K562 (cell line): Measurements from ENCODE around the gene OR6S1. TPM values are rescaled to one million over a fixed set of nuclear protein-coding genes. Genes with fewer than 3 reads are reported as not detected.

Experiments used
- BCOR ChIP-seq: fragments of 450-650 bp; IDR thresholded peaks from 2 replicates; pipeline ENCODE4 v1.6.1; 2016
- CBFA2T2 ChIP-seq: fragments of 450-650 bp; conservative IDR thresholded peaks from 2 replicates; pipeline ENCODE4 v1.6.1; 2017; ENCODE audit warnings: mild to moderate bottlenecking
- CHD1 ChIP-seq: fragments of 200-600 bp; sonication (generic); IDR thresholded peaks from one replicate; pipeline ENCODE4 v1.6.1; 2012; ENCODE audit warnings: mild to moderate bottlenecking, moderate library complexity, low read length, inconsistent platforms
- CREM ChIP-seq: IDR thresholded peaks from 2 replicates; pipeline ENCODE4 v1.6.1; 2014; ENCODE audit warnings: antibody characterized with exemption, low read depth
- ETV6 ChIP-seq, 3 experiments: fragments of 150-350 bp in 1 of 3; sonication (generic) in 1 of 3; formaldehyde crosslinking in 1 of 3; IDR thresholded peaks; 2 replicates each; pipeline versions ENCODE4 v1.6.1 to v1.8.0; 2014 to 2022; ENCODE audit warnings: borderline replicate concordance in 2 of 3, low read depth in 2 of 3, antibody characterized with exemption in 1 of 3, low read length in 1 of 3, mild to moderate bottlenecking in 1 of 3, missing genetic modification reagents in 1 of 3
- HNRNPLL ChIP-seq: fragments of 200-400 bp; formaldehyde crosslinking; IDR thresholded peaks from 2 replicates; pipeline ENCODE4 v1.6.1; 2017; ENCODE audit warnings: low read length, low read depth, mild to moderate bottlenecking; ENCODE audit not compliant: poor library complexity, severe bottlenecking
- KLF10 ChIP-seq: fragments of 250-450 bp; sonication (Bioruptor Pico); IDR thresholded peaks from 2 replicates; pipeline ENCODE4 v1.6.1; 2021; ENCODE audit warnings: matching md5 sums
- MTA1 ChIP-seq: fragments of 450-650 bp; IDR thresholded peaks from 2 replicates; pipeline ENCODE4 v1.6.1; 2017; ENCODE audit warnings: borderline replicate concordance
- NCOA1 ChIP-seq: fragments of 450-650 bp; IDR thresholded peaks from 2 replicates; pipeline ENCODE4 v1.6.1; 2016; ENCODE audit warnings: low read depth
- PRPF4 ChIP-seq: fragments of 200-400 bp; formaldehyde crosslinking; IDR thresholded peaks from one replicate; pipeline ENCODE4 v1.6.1; 2017; ENCODE audit warnings: low read length, low read depth, mild to moderate bottlenecking; ENCODE audit not compliant: insufficient read depth, poor library complexity, severe bottlenecking
- RAD21 ChIP-seq, 2 experiments: fragments of 250-450 bp in 1 of 2; fragments of 450-650 bp in 1 of 2; sonication (Bioruptor Pico) in 1 of 2; formaldehyde crosslinking in 1 of 2; IDR thresholded peaks in 1 of 2; conservative IDR thresholded peaks in 1 of 2; 2 replicates each; pipeline versions ENCODE4 v1.4.0 to v1.8.0; 2020 to 2022; ENCODE audit warnings: mild to moderate bottlenecking in 2 of 2, moderate library complexity in 1 of 2
- WHSC1 ChIP-seq: IDR thresholded peaks from one replicate; pipeline ENCODE4 v1.6.1; 2012; ENCODE audit warnings: low read length, control low read depth, inconsistent platforms
- ZNF184 ChIP-seq: sonication (generic); formaldehyde crosslinking; IDR thresholded peaks from 2 replicates; pipeline ENCODE4 v1.5.0; 2020; ENCODE audit warnings: missing genetic modification reagents
- polyA plus RNA-seq, 8 experiments: library from polyadenylated mRNA; depleted of rRNA in 4 of 8; stranded (reverse) in 5 of 8; unstranded in 3 of 8; fragments of >200 nt; fragmentation: Nextera tagmentation in 2 of 8; fragmentation: Illumina TruSeq in 1 of 8; extraction: Ambion mirVana in 2 of 8; extraction: Trizol in 1 of 8; gene quantifications; 2 replicates each; pipeline versions ENCODE4 v1.2.1 to v1.2.3, GENCODE V29; 2011 to 2014; ENCODE audit warnings: inconsistent platforms in 1 of 8, missing spikeins in 1 of 8
- total RNA-seq, 7 experiments: library from RNA; depleted of rRNA in 6 of 7; stranded (reverse); fragments of >200 nt in 6 of 7; fragmentation: Illumina TruSeq in 2 of 7; extraction: Trizol in 2 of 7; gene quantifications; 2 replicates each; pipeline versions ENCODE4 v1.2.1 to v1.2.3, GENCODE V29; 2011 to 2021; ENCODE audit warnings: low replicate concordance in 1 of 7
- TF ChIP-seq, protein P1 (sequence below): fragments of 250-450 bp; sonication (Bioruptor Pico); IDR thresholded peaks from 2 replicates; pipeline ENCODE4 v1.4.0; 2020; ENCODE audit warnings: mild to moderate bottlenecking, moderate library complexity
- TF ChIP-seq, protein P2 (sequence below): sonication (generic); formaldehyde crosslinking; IDR thresholded peaks from 2 replicates; pipeline ENCODE4 v1.8.0; 2023; ENCODE audit warnings: missing genetic modification reagents, mild to moderate bottlenecking, borderline replicate concordance
- TF ChIP-seq, protein P3 (sequence below): fragments of 450-650 bp; formaldehyde crosslinking; IDR thresholded peaks from 2 replicates; pipeline ENCODE4 v1.4.0; 2020; ENCODE audit warnings: mild to moderate bottlenecking, mixed read lengths

Gene OR6S1
- total and polyA plus RNA-seq, 9 of the 15 experiments (the other 6 are each of a cell fraction or from before 2014, with no cell fraction given): not detected

- TF ChIP-seq, protein P1, sequence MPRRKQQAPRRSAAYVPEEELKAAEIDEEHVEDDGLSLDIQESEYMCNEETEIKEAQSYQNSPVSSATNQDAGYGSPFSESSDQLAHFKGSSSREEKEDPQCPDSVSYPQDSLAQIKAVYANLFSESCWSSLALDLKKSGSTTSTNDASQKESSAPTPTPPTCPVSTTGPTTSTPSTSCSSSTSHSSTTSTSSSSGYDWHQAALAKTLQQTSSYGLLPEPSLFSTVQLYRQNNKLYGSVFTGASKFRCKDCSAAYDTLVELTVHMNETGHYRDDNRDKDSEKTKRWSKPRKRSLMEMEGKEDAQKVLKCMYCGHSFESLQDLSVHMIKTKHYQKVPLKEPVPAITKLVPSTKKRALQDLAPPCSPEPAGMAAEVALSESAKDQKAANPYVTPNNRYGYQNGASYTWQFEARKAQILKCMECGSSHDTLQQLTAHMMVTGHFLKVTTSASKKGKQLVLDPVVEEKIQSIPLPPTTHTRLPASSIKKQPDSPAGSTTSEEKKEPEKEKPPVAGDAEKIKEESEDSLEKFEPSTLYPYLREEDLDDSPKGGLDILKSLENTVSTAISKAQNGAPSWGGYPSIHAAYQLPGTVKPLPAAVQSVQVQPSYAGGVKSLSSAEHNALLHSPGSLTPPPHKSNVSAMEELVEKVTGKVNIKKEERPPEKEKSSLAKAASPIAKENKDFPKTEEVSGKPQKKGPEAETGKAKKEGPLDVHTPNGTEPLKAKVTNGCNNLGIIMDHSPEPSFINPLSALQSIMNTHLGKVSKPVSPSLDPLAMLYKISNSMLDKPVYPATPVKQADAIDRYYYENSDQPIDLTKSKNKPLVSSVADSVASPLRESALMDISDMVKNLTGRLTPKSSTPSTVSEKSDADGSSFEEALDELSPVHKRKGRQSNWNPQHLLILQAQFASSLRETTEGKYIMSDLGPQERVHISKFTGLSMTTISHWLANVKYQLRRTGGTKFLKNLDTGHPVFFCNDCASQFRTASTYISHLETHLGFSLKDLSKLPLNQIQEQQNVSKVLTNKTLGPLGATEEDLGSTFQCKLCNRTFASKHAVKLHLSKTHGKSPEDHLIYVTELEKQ (CRISPR knock-in tag): no peak
- TF ChIP-seq, protein P2, sequence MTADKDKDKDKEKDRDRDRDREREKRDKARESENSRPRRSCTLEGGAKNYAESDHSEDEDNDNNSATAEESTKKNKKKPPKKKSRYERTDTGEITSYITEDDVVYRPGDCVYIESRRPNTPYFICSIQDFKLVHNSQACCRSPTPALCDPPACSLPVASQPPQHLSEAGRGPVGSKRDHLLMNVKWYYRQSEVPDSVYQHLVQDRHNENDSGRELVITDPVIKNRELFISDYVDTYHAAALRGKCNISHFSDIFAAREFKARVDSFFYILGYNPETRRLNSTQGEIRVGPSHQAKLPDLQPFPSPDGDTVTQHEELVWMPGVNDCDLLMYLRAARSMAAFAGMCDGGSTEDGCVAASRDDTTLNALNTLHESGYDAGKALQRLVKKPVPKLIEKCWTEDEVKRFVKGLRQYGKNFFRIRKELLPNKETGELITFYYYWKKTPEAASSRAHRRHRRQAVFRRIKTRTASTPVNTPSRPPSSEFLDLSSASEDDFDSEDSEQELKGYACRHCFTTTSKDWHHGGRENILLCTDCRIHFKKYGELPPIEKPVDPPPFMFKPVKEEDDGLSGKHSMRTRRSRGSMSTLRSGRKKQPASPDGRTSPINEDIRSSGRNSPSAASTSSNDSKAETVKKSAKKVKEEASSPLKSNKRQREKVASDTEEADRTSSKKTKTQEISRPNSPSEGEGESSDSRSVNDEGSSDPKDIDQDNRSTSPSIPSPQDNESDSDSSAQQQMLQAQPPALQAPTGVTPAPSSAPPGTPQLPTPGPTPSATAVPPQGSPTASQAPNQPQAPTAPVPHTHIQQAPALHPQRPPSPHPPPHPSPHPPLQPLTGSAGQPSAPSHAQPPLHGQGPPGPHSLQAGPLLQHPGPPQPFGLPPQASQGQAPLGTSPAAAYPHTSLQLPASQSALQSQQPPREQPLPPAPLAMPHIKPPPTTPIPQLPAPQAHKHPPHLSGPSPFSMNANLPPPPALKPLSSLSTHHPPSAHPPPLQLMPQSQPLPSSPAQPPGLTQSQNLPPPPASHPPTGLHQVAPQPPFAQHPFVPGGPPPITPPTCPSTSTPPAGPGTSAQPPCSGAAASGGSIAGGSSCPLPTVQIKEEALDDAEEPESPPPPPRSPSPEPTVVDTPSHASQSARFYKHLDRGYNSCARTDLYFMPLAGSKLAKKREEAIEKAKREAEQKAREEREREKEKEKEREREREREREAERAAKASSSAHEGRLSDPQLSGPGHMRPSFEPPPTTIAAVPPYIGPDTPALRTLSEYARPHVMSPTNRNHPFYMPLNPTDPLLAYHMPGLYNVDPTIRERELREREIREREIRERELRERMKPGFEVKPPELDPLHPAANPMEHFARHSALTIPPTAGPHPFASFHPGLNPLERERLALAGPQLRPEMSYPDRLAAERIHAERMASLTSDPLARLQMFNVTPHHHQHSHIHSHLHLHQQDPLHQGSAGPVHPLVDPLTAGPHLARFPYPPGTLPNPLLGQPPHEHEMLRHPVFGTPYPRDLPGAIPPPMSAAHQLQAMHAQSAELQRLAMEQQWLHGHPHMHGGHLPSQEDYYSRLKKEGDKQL (CRISPR knock-in tag): no peak
- no peak for TF ChIP-seq WHSC1
- peak; percentile 64; the same call in 1 of the 2 replicates for TF ChIP-seq MTA1
- TF ChIP-seq CREM: 0 out of 2 replicates have a peak, but pooled peaks have one; percentile 4
- TF ChIP-seq PRPF4: no peak
- TF ChIP-seq BCOR: peak; percentile 21
- TF ChIP-seq, protein P3, sequence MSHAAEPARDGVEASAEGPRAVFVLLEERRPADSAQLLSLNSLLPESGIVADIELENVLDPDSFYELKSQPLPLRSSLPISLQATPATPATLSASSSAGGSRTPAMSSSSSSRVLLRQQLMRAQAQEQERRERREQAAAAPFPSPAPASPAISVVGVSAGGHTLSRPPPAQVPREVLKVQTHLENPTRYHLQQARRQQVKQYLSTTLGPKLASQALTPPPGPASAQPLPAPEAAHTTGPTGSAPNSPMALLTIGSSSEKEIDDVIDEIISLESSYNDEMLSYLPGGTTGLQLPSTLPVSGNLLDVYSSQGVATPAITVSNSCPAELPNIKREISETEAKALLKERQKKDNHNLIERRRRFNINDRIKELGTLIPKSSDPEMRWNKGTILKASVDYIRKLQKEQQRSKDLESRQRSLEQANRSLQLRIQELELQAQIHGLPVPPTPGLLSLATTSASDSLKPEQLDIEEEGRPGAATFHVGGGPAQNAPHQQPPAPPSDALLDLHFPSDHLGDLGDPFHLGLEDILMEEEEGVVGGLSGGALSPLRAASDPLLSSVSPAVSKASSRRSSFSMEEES (CRISPR knock-in tag): no peak
- no peak for TF ChIP-seq CHD1
- no peak for TF ChIP-seq KLF10 (CRISPR knock-in tag)
- peak; percentile 66 for TF ChIP-seq HNRNPLL
- no peak for TF ChIP-seq CBFA2T2
- no peak for TF ChIP-seq ZNF184 (CRISPR knock-in tag)
- no peak for TF ChIP-seq ETV6 (IDR thresholded peaks at IDR 0.05; ENCODE audit: borderline replicate concordance in 1 of 2, low read depth in 2 of 2, low read length in 1 of 2)
- no peak for TF ChIP-seq ETV6 (CRISPR knock-in tag; IDR thresholded peaks at IDR 0.05; ENCODE audit: borderline replicate concordance)
- no peak for TF ChIP-seq NCOA1
- TF ChIP-seq RAD21 (CRISPR knock-in tag; conservative IDR thresholded peaks at IDR 0.05 in 1 of 2, IDR thresholded peaks at IDR 0.05 in 1 of 2): peak in 1 of 2 experiments; percentile 26; a peak in 2 of 4 replicates
These were observed 31.3 kb downstream of the OR6S1 start (continued) for GRCh38 chr14:20610002-20610765.
